ENCODE data around the gene SUN3. TPM values are rescaled to one million over a fixed set of nuclear protein-coding genes. Genes with fewer than 3 reads are reported as not detected.

SUN3 gene
- total and polyA plus RNA-seq, 4 donors: not detected

GRCh38 chr7:47979832-47980181 is 49.1 kb downstream of the SUN3 start:
- WGBS, 2 donors: 27 to 28% methylated on average over 7 of the region's 7 CpGs
- H3K4me1 ChIP-seq (ENCODE audit: control insufficient read depth in 1 of 2, insufficient read depth in 2 of 2, low read length in 2 of 2): peaks cover 0 to 3% of the 10 kb centered on the region in 2 donors
- H3K36me3 ChIP-seq (ENCODE audit: control insufficient read depth in 1 of 2, insufficient read depth in 2 of 2, low read length in 1 of 2): peaks cover 0 to 5% of the 10 kb centered on the region in 2 donors
- no peaks in the 10 kb centered on the region for H3K27me3 ChIP-seq (ENCODE audit: control insufficient read depth in 1 of 2, insufficient read depth in 2 of 2, low read length in 1 of 2)
- H3K27ac ChIP-seq (ENCODE audit: low read depth in 1 of 2, low read length in 2 of 2): peak overlapping the region in 1 of 2 donors; percentile 18
- peak overlapping the region in 1 of 2 donors; percentile 50 for H3K4me3 ChIP-seq (ENCODE audit: low read length in 2 of 2)
- no peak for DNase-seq
- ATAC-seq (ENCODE audit: low FRiP score): no peak
- H3K9me3 ChIP-seq (ENCODE audit: control insufficient read depth, low read length): no peaks in the 10 kb centered on the region
- intact Hi-C loops (cut with DNase I): loop anchor here (5.0 to 10.0 kb wide), 2 partner anchors 55 to 117 kb away; partner anchors contain the start of gene C7orf57 (in 1 of the 2)

DNA sequence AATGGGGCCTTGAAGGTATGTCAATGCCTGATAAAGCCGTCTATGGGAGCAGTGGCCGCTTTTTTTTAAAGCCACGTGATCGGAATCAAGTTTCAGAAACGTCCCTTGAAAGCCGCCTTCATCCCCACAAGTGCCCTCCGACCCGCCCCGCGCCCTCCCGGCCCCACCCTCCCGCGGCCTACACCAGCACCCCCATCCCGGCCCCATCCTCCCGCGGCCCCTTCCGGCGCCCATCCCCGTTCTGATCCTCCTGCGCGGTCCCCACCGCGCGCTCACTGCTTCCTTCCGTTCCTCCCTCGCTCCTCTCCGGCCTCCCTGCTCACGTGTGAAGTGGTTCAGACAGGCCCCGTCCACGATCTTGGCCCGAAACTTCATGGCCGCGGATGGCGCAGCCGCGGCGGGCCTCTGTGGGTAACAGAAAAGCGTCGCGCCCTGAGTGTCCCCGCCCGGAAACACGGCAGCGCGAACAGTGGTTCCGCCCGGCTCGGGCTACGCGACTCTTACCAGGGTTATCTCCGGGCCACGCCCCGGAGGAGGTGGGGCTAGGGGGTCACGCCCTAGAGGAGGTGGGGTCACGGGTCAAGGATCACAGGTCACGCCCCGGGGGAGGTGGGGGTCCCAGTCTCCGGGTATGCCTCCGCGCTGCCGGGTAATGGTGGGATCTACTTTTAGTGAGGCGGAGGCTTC is 49.6 kb downstream of the SUN3 start, which contains the start of gene HUS1:
TSS of gene HUS1 (minus strand) at position 471 of the 687 bp plus-strand sequence. CDS start at position 375, 96 bp downstream.
- peaks cover 2 to 10% of the 10 kb centered on the region in 2 donors for H3K36me3 ChIP-seq (ENCODE audit: control insufficient read depth in 1 of 2, insufficient read depth in 2 of 2, low read length in 1 of 2)
- peaks cover 0 to 3% of the 10 kb centered on the region in 2 donors for H3K4me1 ChIP-seq (ENCODE audit: control insufficient read depth in 1 of 2, insufficient read depth in 2 of 2, low read length in 2 of 2)
- H3K27me3 ChIP-seq (ENCODE audit: control insufficient read depth in 1 of 2, insufficient read depth in 2 of 2, low read length in 1 of 2): no peaks in the 10 kb centered on the region
- ATAC-seq (ENCODE audit: low FRiP score) (peak; percentile 98), DNase-seq (peak; percentile 95 to 97)
- H3K4me3 ChIP-seq (ENCODE audit: low read length in 2 of 2): peak within 1 kb of the TSS; percentile 33 to 50
- H3K27ac ChIP-seq (ENCODE audit: low read depth in 1 of 2, low read length in 2 of 2): peak within 1 kb of the TSS; percentile 51 to 83
- WGBS, 2 donors: 1 to 2% methylated on average over 61 to 62 of the region's 62 CpGs
- no peaks in the 10 kb centered on the region for H3K9me3 ChIP-seq (ENCODE audit: control insufficient read depth, low read length)
- intact Hi-C loops (cut with DNase I): loop anchor here in 1 of 2 donors (5.0 kb wide), 1 partner anchor 118 kb away; no protein-coding TSS in a partner anchor

GRCh38 chr7:47978790-47979144 is 50.1 kb downstream of the SUN3 start:
- intact Hi-C loops (cut with DNase I): loop anchor here in 1 of 2 donors (5.0 kb wide), 1 partner anchor 119 kb away; no protein-coding TSS in a partner anchor
- Histone ChIP-seq H3K27ac (ENCODE audit: low read depth in 1 of 2, low read length in 2 of 2) (peak overlapping the region; percentile 34 to 51), H3K4me1 (ENCODE audit: control insufficient read depth in 1 of 2, insufficient read depth in 2 of 2, low read length in 2 of 2) (peaks cover 0 to 3% of the 10 kb centered on the region in 2 donors), H3K4me3 (ENCODE audit: low read length in 2 of 2) (peak overlapping the region; percentile 33 to 50), H3K9me3 (ENCODE audit: control insufficient read depth, low read length) (no peaks in the 10 kb centered on the region), H3K36me3 (ENCODE audit: control insufficient read depth in 1 of 2, insufficient read depth in 2 of 2, low read length in 1 of 2) (peaks cover 4 to 14% of the 10 kb centered on the region in 2 donors), H3K27me3 (ENCODE audit: control insufficient read depth in 1 of 2, insufficient read depth in 2 of 2, low read length in 1 of 2) (no peaks in the 10 kb centered on the region)
- ATAC-seq (ENCODE audit: low FRiP score) (no peak), DNase-seq (no peak)
- 1 to 4% methylated on average over 4 of the region's 4 CpGs for WGBS, 2 donors

DNA sequence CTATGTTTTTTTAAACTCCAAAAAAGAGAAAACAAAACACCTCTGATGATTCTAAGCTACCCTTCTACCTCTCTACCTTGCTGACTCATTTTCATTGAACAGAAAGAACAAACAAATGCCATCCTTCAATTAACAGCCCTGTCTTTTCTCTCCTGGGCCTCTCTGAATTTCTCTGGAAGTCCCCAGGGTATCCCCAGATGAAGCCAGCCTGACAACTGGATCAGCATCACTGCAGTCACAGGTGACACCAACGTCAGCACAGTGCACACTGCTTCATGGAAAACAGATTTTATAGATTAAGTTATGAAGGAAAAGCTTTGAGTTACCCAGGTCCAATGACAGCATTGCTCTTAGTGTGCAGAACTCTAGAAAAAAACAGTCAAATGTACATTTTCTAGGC is 55.2 kb downstream of the SUN3 start:
- Histone ChIP-seq H3K36me3 (ENCODE audit: control insufficient read depth in 1 of 2, insufficient read depth in 2 of 2, low read length in 1 of 2) (peaks cover 10 to 18% of the 10 kb centered on the region in 2 donors), H3K4me1 (ENCODE audit: control insufficient read depth in 1 of 2, insufficient read depth in 2 of 2, low read length in 2 of 2) (peaks cover 0 to 3% of the 10 kb centered on the region in 2 donors), H3K9me3 (ENCODE audit: control insufficient read depth, low read length) (no peaks in the 10 kb centered on the region), H3K27ac (ENCODE audit: low read depth in 1 of 2, low read length in 2 of 2) (no peak overlapping the region), H3K27me3 (ENCODE audit: control insufficient read depth in 1 of 2, insufficient read depth in 2 of 2, low read length in 1 of 2) (no peaks in the 10 kb centered on the region), H3K4me3 (ENCODE audit: low read length in 2 of 2) (no peak overlapping the region)
- ATAC-seq (ENCODE audit: low FRiP score) (no peak), DNase-seq (no peak)
- intact Hi-C loops (cut with DNase I): no loop called here
- 63 to 77% methylated on average over 1 of the region's 1 CpG for WGBS, 2 donors

DNA sequence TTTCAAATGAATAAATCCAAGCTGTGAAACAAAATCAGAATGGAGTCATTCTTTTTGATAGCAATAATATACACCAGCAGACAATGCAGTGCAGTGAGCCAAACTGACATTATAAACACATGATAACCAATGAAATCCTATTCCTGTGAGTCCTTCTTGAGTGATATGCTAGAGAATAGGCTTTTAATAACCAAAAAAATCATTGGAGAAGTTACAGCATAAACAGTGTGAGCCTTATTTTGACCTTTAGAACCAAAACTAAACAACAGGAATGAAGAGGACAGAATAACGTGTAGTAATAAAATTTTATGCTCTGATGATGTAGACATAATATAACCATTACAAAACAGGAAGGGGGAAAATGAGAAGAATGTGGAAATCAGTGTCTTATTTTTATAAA is 58.1 kb downstream of the SUN3 start:
- H3K9me3 ChIP-seq (ENCODE audit: control insufficient read depth, low read length): no peaks in the 10 kb centered on the region
- 28 to 33% methylated on average over 1 of the region's 1 CpG for WGBS, 2 donors
- DNase-seq (no peak), ATAC-seq (ENCODE audit: low FRiP score) (no peak)
- no peak overlapping the region for H3K4me3 ChIP-seq (ENCODE audit: low read length in 2 of 2)
- no peaks in the 10 kb centered on the region for H3K27me3 ChIP-seq (ENCODE audit: control insufficient read depth in 1 of 2, insufficient read depth in 2 of 2, low read length in 1 of 2)
- no peak overlapping the region for H3K27ac ChIP-seq (ENCODE audit: low read depth in 1 of 2, low read length in 2 of 2)
- H3K4me1 ChIP-seq (ENCODE audit: control insufficient read depth in 1 of 2, insufficient read depth in 2 of 2, low read length in 2 of 2): no peaks in the 10 kb centered on the region
- intact Hi-C loops (cut with DNase I): no loop called here
- peaks cover 10 to 26% of the 10 kb centered on the region in 2 donors for H3K36me3 ChIP-seq (ENCODE audit: control insufficient read depth in 1 of 2, insufficient read depth in 2 of 2, low read length in 1 of 2)

DNA sequence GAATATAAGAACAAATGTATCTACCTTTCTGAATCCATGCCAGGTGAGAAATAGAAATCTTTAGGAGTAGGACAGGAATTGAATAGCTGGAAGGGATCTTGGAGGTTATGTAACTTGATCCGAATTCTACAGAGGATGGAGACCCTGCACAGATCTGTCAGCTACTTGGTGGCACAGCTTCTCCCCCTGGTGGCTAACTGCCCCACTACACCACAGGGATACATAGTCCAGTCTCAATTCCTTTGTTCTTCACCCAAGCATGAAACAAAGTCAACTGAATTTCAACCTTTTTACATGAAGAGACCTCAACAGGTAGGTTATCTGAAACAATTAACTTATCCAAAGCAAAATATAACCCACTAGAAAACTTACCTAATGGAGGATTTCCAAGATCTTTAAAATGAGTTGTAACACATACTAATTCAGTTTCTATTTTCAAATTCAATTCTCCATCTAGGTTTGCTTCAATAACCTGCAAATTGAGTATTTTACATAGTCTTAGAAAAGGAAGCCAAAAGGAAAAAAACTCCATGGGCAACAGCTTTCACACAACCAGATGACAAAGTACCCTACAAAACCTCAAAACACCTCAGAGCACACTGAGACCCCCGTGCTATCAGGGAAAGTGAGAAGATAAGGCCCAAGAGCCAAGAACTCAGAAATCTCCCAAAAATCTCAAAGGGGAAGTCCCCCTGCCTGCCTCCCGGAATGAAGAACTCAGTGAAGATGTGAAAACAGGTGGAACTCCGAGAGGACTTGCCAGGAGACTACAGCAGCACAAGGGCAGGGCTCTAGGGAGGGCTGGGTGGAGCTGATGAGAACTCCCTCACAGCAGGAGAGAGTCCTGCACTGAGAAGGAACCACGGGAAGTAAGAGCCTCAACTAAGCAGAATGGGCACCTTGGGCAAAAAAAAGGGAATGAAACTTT is 59.8 kb downstream of the SUN3 start:
- intact Hi-C loops (cut with DNase I): no loop called here
- peak in 1 of 2 donors; percentile 83 for DNase-seq
- 61 to 63% methylated on average over 5 of the region's 5 CpGs for WGBS, 2 donors
- H3K27ac ChIP-seq (ENCODE audit: low read depth in 1 of 2, low read length in 2 of 2): no peak overlapping the region
- ATAC-seq (ENCODE audit: low FRiP score): no peak
- H3K36me3 ChIP-seq (ENCODE audit: control insufficient read depth in 1 of 2, insufficient read depth in 2 of 2, low read length in 1 of 2): peaks cover 7 to 26% of the 10 kb centered on the region in 2 donors
- H3K27me3 ChIP-seq (ENCODE audit: control insufficient read depth in 1 of 2, insufficient read depth in 2 of 2, low read length in 1 of 2): no peaks in the 10 kb centered on the region
- H3K4me1 ChIP-seq (ENCODE audit: control insufficient read depth in 1 of 2, insufficient read depth in 2 of 2, low read length in 2 of 2): no peaks in the 10 kb centered on the region
- H3K9me3 ChIP-seq (ENCODE audit: control insufficient read depth, low read length): no peaks in the 10 kb centered on the region
- no peak overlapping the region for H3K4me3 ChIP-seq (ENCODE audit: low read length in 2 of 2)

DNA sequence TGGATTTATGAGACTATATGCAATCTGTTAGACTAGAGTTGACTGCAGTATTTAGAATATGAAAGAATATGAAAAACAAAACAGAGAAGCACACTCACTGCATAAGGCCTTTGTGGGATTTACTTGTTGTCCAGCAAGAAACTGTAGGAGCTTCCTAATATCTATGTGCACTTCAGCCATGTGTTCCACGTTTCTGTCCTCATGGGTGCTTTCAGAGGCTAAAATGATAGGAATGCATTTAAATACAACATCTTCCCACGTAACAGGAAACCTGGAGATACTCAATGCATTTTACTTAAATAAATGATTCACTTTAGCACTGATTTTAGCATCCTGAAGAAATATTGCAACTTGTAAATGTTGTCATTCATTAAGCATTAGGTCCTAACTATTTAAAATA is 61.2 kb downstream of the SUN3 start:
- ATAC-seq (ENCODE audit: low FRiP score) (no peak), DNase-seq (no peak)
- Histone ChIP-seq H3K36me3 (ENCODE audit: control insufficient read depth in 1 of 2, insufficient read depth in 2 of 2, low read length in 1 of 2) (peaks cover 2 to 21% of the 10 kb centered on the region in 2 donors), H3K4me1 (ENCODE audit: control insufficient read depth in 1 of 2, insufficient read depth in 2 of 2, low read length in 2 of 2) (no peaks in the 10 kb centered on the region), H3K4me3 (ENCODE audit: low read length in 2 of 2) (no peak overlapping the region), H3K27ac (ENCODE audit: low read depth in 1 of 2, low read length in 2 of 2) (no peak overlapping the region), H3K9me3 (ENCODE audit: control insufficient read depth, low read length) (no peaks in the 10 kb centered on the region), H3K27me3 (ENCODE audit: control insufficient read depth in 1 of 2, insufficient read depth in 2 of 2, low read length in 1 of 2) (no peaks in the 10 kb centered on the region)
- intact Hi-C loops (cut with DNase I): no loop called here
- WGBS, 2 donors: 79 to 84% methylated on average over 2 of the region's 2 CpGs

DNA sequence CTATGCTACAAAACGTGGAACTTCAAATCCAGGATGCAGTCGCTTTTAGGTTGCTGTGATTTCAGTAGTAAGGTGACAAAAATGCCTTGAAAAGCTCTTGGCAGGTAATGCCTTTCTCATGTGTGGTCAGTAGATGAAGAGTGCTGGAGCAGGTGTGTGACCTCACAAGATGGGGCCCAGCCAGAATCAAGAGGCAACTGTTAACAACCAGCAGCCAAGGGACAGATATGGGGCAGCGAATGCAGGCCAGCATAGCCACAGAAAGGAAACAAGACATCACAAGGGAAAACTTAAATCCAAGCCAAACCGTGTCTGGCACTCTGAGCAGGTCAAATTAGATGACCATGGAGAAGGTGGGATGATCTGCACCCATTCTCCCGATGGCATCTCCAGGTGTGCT is 61.8 kb downstream of the SUN3 start:
- ATAC-seq (ENCODE audit: low FRiP score) (no peak), DNase-seq (no peak)
- Histone ChIP-seq H3K9me3 (ENCODE audit: control insufficient read depth, low read length) (no peaks in the 10 kb centered on the region), H3K4me1 (ENCODE audit: control insufficient read depth in 1 of 2, insufficient read depth in 2 of 2, low read length in 2 of 2) (no peaks in the 10 kb centered on the region), H3K27ac (ENCODE audit: low read depth in 1 of 2, low read length in 2 of 2) (no peak overlapping the region), H3K4me3 (ENCODE audit: low read length in 2 of 2) (no peak overlapping the region), H3K36me3 (ENCODE audit: control insufficient read depth in 1 of 2, insufficient read depth in 2 of 2, low read length in 1 of 2) (peaks cover 0 to 21% of the 10 kb centered on the region in 2 donors), H3K27me3 (ENCODE audit: control insufficient read depth in 1 of 2, insufficient read depth in 2 of 2, low read length in 1 of 2) (no peaks in the 10 kb centered on the region)
- intact Hi-C loops (cut with DNase I): no loop called here
- WGBS, 2 donors: 78 to 87% methylated on average over 5 of the region's 5 CpGs

Data from aorta (tissue), 5 donors.